HG02610 (cell line): ENCODE data around the gene TBC1D9.

Source experiments
- ATAC-seq: cut with Tn5 transposase; IDR thresholded peaks from one replicate; pipeline ENCODE4 v1.9.1; 2021; ENCODE audit warnings: mild to moderate bottlenecking, moderate library complexity; ENCODE audit not compliant: unreplicated experiment

The TBC1D9 gene

GRCh38 chr4:140701071-140701470, 55.1 kb downstream of the TBC1D9 start:
- ATAC-seq = no peak

GRCh38 chr4:140697709-140698560, 58.2 kb downstream of the TBC1D9 start:
- no peak for ATAC-seq

GRCh38 chr4:140695483-140695882, 60.7 kb downstream of the TBC1D9 start:
- ATAC-seq = no peak

GRCh38 chr4:140693562-140693961, 62.6 kb downstream of the TBC1D9 start:
- no peak for ATAC-seq

- no peak for ATAC-seq
These were observed 64.8 kb downstream of the TBC1D9 start for GRCh38 chr4:140691369-140691768.

GRCh38 chr4:140690093-140690492, 66.1 kb downstream of the TBC1D9 start:
- no peak for ATAC-seq

- ATAC-seq = no peak
These were observed 66.6 kb downstream of the TBC1D9 start for GRCh38 chr4:140689623-140690022.

- no peak for ATAC-seq
These were observed 67.2 kb downstream of the TBC1D9 start for GRCh38 chr4:140688711-140689598.

GRCh38 chr4:140686796-140687195, 69.4 kb downstream of the TBC1D9 start:
- ATAC-seq = no peak

- ATAC-seq = no peak
These were observed 71.9 kb downstream of the TBC1D9 start for GRCh38 chr4:140684314-140684713.

- ATAC-seq = no peak
These were observed 75.0 kb downstream of the TBC1D9 start for GRCh38 chr4:140681201-140681600.

GRCh38 chr4:140680686-140681085, 75.5 kb downstream of the TBC1D9 start:
- ATAC-seq = no peak

GRCh38 chr4:140679576-140679975, 76.6 kb downstream of the TBC1D9 start:
- ATAC-seq = no peak

GRCh38 chr4:140675599-140676231, 80.5 kb downstream of the TBC1D9 start:
- no peak for ATAC-seq

- no peak for ATAC-seq
These were observed 82.5 kb downstream of the TBC1D9 start for GRCh38 chr4:140673729-140674128.

- no peak for ATAC-seq
These were observed 83.8 kb downstream of the TBC1D9 start for GRCh38 chr4:140672416-140672815.

GRCh38 chr4:140668111-140668510, 88.1 kb downstream of the TBC1D9 start:
- no peak for ATAC-seq

- no peak for ATAC-seq
These were observed 89.1 kb downstream of the TBC1D9 start for GRCh38 chr4:140666889-140667614.

GRCh38 chr4:140662082-140662869, 93.9 kb downstream of the TBC1D9 start:
- ATAC-seq = no peak

- no peak for ATAC-seq
These were observed 94.6 kb downstream of the TBC1D9 start for GRCh38 chr4:140661550-140661949.
